HPDE6-E6E7 (cell line): ENCODE measurements around the gene MYRIP.

Experiments
- DNase-seq: peaks from one replicate; pipeline ENCODE4 v3.0.0; 2011; ENCODE audit warnings: missing footprints; ENCODE audit errors: extremely low spot score

The MYRIP gene

GRCh38 chr3:39905788-39906187, 96.4 kb downstream of the MYRIP start:
- no peak for DNase-seq

GRCh38 chr3:39907981-39908380, 98.6 kb downstream of the MYRIP start:
- no peak for DNase-seq

DNA sequence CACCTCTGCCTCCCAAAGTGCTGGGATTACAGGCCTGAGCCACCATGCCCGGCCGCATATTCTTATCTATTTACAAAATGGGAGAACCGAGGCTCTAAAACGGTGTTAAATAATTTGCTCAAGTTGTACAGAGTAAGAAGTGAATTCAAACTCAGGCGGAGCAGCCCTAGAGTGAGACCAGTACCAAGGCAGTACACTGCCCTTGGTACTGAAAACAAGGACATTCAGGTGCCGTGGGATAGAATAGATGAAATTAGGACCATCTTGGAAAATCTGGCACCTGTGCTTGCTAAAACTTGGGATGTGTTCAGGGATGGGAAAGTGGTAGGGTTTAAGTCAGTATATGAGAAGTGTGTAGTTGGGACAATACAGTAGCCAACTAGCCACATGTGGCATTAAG, 100.7 kb downstream of the MYRIP start:
- DNase-seq, result no peak

GRCh38 chr3:39910826-39911464, 101.5 kb downstream of the MYRIP start:
- no peak for DNase-seq

GRCh38 chr3:39911465-39912309, 102.3 kb downstream of the MYRIP start:
- DNase-seq, result no peak

DNA sequence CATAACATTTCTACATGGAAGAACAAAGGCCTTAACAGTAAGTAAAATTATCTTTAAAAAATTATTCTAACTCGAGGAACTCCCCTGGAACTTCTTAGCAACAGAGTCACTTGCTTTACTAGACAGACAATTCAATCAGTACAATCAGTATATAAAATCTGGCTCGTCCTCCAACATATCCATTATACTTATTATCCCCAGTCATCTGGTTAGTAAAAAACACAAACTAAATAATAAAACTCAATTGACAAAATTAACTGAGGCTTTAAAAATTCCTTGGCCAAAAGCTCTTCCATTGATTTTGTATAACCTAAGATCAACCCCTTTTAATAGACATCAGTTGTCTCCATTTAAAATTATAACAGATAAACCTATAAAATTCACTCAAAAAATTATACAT, 105.6 kb downstream of the MYRIP start:
- DNase-seq, result no peak

DNA sequence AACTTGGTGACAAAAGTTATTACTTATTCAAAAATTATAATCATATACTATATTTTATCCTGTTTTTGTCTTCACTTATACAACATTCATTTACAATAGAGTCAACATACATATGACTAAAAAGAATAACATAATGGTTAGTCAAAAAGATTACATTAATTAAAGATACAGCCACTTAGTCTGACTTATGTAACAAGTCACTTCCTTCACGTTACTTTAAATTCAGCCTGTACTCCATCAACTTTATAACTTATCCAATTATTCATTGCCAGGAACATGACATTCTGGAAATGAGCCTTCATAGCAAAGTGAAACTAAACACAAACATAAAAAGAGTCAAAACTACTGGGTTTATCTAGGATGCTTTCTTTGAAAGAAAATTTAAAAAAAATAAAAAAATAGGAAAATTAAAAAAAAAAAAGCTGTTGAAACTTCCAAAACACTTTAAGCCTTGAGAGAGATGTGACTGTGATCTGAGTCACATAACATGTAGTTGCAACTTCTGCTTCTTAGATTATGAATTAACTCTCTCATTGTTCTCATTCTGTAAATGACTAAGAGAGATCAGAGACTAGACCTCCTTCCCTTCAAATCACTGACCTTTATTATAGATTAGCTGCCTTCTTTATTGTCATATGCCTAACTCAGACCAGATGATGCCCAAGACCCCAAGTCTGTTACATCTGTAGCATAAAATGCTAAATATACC, 107.8 kb downstream of the MYRIP start:
- DNase-seq, result peak; percentile 2

DNA sequence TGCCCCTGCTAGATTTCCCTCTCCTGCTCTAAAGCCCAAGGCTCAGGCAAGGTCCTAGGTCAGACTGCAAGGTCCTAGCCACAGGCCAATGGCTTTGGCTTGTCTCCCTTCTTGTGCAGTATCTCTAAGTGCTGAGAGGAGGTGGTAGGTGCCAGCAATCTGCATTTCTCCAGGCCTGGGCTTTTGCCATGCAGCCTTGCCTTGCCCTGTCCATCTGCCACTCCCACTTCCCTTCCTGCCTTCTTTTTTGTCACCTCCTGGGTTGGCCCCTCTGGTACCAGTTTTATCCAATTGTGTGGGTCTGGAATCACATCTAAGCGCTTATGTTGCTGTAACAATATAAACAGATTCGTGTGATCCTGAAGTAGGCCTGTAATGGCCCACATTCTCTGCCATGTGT, 109.9 kb downstream of the MYRIP start:
- no peak for DNase-seq

DNA sequence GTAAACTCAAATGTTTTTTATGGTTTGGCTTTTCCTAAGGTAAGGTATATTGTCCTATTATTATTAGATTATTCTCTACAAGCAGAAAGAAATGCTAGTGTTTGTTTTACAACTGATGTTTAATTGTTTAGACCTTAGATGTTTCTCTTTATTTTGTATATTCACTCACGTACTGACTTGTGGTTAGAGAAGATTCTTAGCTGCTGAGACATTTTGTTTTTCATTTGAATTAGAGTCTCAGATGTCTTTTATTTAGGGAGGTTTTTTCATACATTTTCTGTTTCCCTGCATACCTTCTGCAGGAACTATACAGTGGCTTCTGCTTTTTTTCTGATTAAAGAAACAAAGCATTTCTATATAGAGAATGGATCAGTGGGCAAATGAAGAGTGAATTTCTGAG, 110.9 kb downstream of the MYRIP start:
- no peak for DNase-seq

GRCh38 chr3:39927479-39927878, 118.1 kb downstream of the MYRIP start:
- no peak for DNase-seq

DNA sequence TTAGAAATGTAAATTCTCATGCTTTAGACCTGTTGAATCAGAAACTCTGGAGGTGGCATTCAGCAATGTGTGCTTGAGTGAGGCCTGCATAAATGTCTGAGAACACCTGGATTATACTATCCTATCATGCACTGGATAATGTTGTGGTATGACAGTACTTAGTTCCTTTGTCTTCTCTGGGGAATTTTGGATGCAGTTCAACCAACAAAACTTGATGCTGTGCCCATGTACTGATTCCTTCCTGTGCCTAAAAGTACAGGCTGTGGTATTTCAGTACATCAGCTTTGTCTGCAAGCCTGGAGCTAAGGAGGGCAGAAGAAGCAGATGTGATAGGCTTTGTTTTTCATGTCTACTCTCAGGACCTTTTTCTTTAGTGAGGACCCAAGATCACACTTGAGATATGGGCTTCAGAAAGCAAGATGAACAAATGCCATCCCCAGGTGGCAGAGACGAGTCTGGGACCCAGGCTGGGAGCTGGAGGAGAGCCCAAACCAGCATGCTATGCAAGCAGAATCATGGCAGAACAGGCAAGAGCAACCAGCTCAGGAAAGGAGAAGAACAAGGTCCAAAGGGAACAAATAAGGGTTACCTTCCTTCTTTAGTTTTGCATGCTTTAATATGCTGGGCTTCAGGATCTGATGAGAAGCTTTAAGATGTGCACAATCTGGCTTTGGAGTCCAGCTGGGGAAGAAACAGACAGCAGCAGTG, 124.7 kb downstream of the MYRIP start:
- DNase-seq, result no peak

DNA sequence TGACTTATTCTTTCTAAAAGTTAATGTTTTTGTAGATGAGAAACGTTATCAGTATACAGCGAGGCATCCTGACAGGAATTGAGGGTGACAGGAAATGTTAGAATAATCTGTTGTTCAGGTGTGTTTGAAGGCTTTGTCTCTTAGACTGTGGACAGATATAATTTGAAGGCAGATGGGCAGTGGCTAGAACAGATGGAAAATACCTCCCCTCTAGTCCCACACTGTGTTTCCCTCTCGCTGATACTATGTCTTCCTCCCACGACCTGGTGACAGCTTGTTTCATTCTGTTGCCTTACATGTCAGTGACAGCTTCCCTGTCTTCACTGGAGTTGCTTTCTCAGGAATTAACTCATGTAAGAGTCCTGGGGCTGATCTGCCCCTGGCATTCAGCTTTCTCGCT, 125.3 kb downstream of the MYRIP start:
- DNase-seq, result no peak

DNA sequence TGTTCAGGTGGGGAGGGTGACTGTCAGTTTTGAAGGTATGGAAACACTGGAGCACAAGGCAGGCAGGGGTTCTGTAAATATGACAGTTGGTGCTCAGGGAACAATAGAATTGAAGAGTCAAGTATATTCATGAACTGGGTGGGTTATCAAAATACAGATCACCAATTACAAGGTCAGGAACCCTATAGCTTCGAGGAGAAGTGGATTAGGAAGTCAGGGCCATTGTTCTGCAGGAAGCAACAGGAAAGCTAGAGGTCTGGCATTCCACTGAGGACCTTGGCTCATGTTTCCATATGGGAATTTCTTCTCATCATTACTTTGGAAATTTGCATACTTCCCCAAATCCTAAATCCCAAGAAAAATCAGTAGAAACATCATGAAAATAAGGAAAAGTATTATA, 125.9 kb downstream of the MYRIP start:
- DNase-seq, result no peak

DNA sequence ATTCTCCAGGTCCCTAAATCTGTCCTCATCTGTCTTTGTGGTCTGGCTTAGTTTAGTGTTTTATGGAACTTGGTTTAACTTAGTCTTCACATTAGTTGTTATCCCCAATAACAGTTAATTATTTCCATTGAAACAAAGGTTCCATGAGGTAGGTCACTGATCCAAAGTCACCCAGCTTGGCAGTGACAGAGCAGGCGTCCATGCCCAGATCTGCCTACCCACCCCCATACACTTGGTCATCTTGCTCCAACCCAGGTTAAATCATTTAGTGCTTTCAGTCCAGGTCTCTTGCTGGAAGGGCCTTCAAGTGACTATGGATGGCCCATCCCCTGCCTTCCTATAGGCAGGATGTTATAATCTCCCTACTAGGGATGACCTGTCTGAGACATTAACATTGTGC, 127.4 kb downstream of the MYRIP start:
- DNase-seq, result no peak

- DNase-seq, result no peak
Observed at GRCh38 chr3:39937315-39937714, 127.9 kb downstream of the MYRIP start.

GRCh38 chr3:39937874-39938273, 128.5 kb downstream of the MYRIP start:
- DNase-seq, result no peak

DNA sequence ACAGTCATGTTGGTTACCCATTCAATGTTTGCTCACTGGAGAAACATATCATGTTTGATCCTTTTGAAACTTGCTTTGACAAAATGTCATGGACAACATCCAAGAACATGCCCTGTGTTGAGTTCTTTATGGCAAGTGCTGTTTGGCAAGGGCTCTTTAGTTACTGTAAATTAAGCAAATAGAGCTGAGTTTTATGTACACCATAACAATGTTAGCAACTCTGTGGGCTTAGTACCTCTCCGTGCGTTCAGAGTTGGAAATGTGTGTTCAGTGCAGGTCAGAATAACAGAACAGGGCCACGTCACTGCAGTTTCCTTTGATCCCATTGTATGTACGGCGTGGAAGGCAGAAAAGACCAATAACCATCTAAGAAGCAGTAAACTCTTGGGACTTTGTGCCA, 132.5 kb downstream of the MYRIP start:
- no peak for DNase-seq

DNA sequence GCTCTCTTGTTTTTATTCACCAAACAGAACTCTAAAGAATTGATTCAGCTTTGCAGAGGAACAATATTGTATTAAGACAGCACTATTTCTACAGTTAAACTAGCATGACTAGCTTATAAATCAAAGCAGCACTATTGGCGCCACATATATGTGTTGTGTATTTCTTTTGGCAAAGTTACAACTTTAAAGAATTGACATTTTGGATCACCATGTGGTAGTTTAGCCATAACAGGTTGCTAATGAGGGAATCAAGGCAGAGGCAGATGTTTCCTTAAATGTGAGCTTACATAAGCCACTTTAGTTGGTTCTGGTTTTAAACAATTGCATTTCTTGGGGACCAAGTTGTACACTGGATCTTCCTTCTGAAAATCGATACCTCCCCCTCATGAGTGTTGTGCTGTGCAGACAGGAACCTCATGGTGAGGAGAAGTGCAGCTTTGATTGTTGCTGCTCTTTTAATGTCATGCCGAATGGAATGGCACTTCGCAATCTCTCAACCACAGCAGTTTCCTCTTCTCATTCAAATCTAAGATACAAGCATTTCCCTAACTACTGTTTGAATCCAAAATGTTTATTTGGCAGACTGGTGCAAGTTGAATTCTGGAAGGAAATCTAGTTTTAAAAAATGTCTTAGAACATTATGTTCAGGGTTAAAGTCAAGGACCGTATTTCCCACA, 151.2 kb downstream of the MYRIP start:
- no peak for DNase-seq

- no peak for DNase-seq
Observed at GRCh38 chr3:39961230-39961629, 151.8 kb downstream of the MYRIP start.

GRCh38 chr3:39962581-39962980, 153.2 kb downstream of the MYRIP start:
- DNase-seq, result no peak

DNA sequence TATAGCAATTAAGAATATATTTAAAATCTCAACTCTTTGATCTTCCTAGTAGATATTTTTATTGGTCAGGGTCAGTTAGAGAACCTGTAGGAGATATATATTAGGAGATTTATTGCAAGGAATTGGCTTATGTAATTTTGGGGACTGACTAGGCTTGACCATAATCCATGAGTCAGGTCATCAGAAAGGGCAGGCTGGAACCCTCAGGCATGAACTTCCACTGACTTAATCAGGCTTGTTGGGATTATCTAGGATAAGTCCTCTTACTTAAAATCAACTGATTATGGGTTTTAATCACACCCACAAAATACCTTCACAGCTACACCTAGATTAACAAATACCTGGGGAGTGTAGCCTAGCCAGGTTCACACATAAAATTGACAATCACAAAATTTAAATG, 156.1 kb downstream of the MYRIP start:
- no peak for DNase-seq

- no peak for DNase-seq
Observed at GRCh38 chr3:39965997-39966396, 156.6 kb downstream of the MYRIP start.
